ACC112 (cell line): ENCODE measurements around the gene B4GALT5.
"Not testable (repeated sequence)": the region's sequence is repeated elsewhere in the genome, so short reads cannot be mapped to it uniquely, and the experiment has no call there.

Experiments used
- H2AFZ ChIP-seq: fragments of 200-600 bp; sonication (generic); one replicate; pipeline ENCODE4 v1.6.0; 2017; ENCODE audit warnings: antibody characterized with exemption, low read length; ENCODE audit not compliant: unreplicated experiment
- H3K27ac ChIP-seq: fragments of 200-600 bp; sonication (generic); 2 replicates; pipeline ENCODE4 v1.5.1; 2014; ENCODE audit warnings: low read depth, mild to moderate bottlenecking, antibody characterized with exemption, low read length, moderate library complexity
- H3K27me3 ChIP-seq: fragments of 200-600 bp; sonication (generic); 2 replicates; pipeline ENCODE4 v1.6.1; 2014; ENCODE audit warnings: mild to moderate bottlenecking, antibody characterized with exemption, low read length, moderate library complexity, mixed read lengths; ENCODE audit not compliant: insufficient read depth
- H3K36me3 ChIP-seq: fragments of 200-600 bp; sonication (generic); 2 replicates; pipeline ENCODE4 v1.6.1; 2016; ENCODE audit warnings: mild to moderate bottlenecking, antibody characterized with exemption, low read length, moderate library complexity, mixed read lengths; ENCODE audit not compliant: insufficient read depth
- H3K4me1 ChIP-seq: fragments of 200-600 bp; sonication (generic); one replicate; pipeline ENCODE4 v1.6.1; 2016; ENCODE audit warnings: low read length, mixed read lengths; ENCODE audit not compliant: insufficient read depth, unreplicated experiment, control insufficient read depth
- H3K4me3 ChIP-seq: fragments of 200-600 bp; sonication (generic); 2 replicates; pipeline ENCODE4 v1.5.1; 2014; ENCODE audit warnings: mild to moderate bottlenecking, low read depth, low read length
- H3K79me2 ChIP-seq: fragments of 200-600 bp; sonication (generic); one replicate; pipeline ENCODE4 v1.6.0; 2016; ENCODE audit warnings: low read length; ENCODE audit not compliant: control insufficient read depth, unreplicated experiment, insufficient read depth

The B4GALT5 gene

DNA sequence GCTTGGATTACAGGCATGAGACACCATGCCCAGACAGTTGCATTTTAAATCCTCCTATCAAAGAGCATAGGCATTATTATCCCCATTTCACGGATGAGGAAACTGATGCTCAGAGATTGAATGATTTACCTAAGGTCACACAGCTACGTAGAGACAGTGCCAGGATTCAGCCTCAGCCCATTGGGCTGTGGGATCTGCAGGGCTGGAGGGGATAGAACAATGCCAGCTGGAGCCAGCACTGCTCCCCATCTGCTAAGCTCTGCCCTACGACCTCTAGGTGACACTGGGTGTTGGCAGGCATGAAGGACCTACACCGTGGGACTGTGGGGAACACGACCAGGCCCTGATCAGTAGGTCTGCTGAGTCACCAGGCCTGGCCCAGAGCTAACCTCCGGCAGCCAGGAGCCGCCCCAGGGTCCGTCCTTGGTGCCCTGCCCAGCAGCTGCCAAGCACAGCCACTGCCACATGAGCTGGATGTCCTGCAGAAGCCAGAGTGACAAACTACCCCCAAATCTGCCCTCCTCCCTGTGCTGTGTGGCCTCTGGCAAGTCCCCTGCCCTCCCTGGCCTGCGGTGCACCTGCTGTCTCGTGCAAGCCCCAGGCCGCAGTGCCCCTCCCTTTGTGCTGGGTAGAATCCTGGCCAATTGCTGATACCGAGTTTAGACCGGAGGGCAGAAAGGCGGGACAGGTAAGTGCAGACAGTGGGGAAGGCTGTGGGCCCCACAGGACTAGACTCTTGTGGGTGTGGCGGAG lies 98.1 kb downstream of the B4GALT5 start:
- Histone ChIP-seq H3K4me1 (no peaks in the 10 kb centered on the region), H3K27ac (no peak overlapping the region), H2AFZ (no peak overlapping the region), H3K79me2 (no peaks in the 10 kb centered on the region), H3K36me3 (no peaks in the 10 kb centered on the region), H3K4me3 (no peak overlapping the region), H3K27me3 (no peaks in the 10 kb centered on the region)

DNA sequence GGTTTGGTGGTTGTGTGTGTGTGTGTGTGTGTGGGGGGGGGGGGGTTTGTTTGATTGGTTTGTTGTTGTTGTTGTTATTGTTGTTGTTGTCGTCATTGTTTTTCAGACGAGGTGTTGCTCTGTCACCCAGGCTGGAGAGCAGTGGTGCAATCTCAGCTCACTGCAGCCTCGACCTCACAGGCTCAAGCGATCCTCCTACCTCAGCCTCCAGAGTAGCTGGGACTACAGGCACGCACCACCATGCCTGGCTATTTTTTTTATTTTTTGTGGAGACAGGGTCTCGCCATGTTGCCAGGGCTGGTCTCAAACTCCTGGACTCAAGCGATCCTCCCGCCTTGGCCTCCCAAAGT lies 98.7 kb downstream of the B4GALT5 start:
- not testable (repeated sequence) for H2AFZ ChIP-seq, H3K27ac ChIP-seq, H3K4me1 ChIP-seq, H3K79me2 ChIP-seq, H3K27me3 ChIP-seq, H3K4me3 ChIP-seq, H3K36me3 ChIP-seq

GRCh38 chr20:49614338-49615050 lies 99.2 kb downstream of the B4GALT5 start:
- Histone ChIP-seq H3K4me3 (no peak overlapping the region), H3K27ac (no peak overlapping the region)

DNA sequence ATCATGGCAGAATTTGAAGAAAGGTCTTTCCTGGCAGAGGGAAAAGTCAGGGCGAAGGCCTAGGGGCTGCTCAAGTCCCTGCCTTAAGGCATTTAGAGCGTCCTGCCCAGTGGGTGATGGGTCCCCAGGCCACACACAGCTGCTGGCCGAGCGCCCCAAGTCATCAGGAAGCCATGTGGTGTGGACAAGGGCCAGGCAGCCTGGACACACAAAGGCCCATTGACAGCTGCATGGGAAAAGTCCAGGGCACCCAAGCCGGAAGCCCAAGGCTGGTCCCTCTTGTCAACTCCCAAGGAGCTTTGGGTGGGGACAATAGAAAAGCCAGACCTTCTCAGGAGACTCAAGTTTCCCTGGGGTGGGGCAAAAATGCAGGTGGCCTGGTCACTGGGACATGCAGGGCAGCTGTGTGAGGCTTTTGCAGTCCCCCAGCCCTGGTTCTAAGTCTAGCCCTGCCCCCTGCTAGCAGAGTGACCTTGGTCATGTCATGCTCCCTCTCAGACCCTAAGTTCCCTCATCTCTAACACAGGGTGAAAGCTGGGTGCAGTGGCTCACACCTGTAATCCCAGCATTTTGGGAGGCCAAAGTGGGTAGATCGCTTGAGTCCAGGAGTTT lies 101.4 kb downstream of the B4GALT5 start:
- Histone ChIP-seq H3K79me2 (no peaks in the 10 kb centered on the region), H3K27me3 (no peaks in the 10 kb centered on the region), H3K4me1 (no peaks in the 10 kb centered on the region), H3K36me3 (no peaks in the 10 kb centered on the region), H3K4me3 (no peak overlapping the region), H3K27ac (no peak overlapping the region), H2AFZ (no peak overlapping the region)

More at GRCh38 chr20:49614338-49615050, 99.2 kb downstream of the B4GALT5 start:
- no peaks in the 10 kb centered on the region for H3K36me3 ChIP-seq
- no peak overlapping the region for H2AFZ ChIP-seq
- no peaks in the 10 kb centered on the region for H3K4me1 ChIP-seq
- no peaks in the 10 kb centered on the region for H3K27me3 ChIP-seq
- no peaks in the 10 kb centered on the region for H3K79me2 ChIP-seq

DNA sequence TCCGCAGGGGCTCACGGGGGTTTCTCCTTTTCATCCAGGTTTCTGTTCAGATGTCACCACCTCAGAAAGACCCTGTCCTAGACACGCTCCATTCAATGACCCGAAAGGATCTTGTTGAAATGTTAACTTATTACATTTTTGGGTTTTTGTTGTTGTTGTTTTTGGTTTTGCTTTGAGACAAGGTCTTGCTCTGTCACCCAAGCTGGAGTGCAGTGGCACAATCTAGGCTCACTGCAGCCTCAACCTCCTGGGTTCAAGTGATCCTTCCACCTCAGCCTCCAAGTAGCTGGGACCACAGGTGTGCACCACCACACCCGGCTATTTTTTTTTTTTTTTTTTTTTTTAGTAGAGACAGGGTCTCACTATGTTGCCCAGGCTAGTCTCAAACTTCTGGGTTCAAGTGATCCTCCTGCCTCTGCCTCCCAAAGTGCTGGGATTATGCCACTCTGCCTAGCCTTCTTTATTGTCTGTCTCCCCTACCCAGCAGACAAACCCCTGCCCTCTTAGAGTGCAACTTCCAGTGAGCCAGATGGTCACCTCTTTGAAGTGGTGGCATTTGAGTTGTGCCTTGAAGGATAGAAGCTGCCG lies 102.0 kb downstream of the B4GALT5 start:
- H3K36me3 ChIP-seq, H3K27ac ChIP-seq, H3K27me3 ChIP-seq, H3K79me2 ChIP-seq, H2AFZ ChIP-seq, H3K4me1 ChIP-seq: not testable (repeated sequence)
- peak overlapping the region; percentile 13; the same call in 1 of the 2 replicates for H3K4me3 ChIP-seq

DNA sequence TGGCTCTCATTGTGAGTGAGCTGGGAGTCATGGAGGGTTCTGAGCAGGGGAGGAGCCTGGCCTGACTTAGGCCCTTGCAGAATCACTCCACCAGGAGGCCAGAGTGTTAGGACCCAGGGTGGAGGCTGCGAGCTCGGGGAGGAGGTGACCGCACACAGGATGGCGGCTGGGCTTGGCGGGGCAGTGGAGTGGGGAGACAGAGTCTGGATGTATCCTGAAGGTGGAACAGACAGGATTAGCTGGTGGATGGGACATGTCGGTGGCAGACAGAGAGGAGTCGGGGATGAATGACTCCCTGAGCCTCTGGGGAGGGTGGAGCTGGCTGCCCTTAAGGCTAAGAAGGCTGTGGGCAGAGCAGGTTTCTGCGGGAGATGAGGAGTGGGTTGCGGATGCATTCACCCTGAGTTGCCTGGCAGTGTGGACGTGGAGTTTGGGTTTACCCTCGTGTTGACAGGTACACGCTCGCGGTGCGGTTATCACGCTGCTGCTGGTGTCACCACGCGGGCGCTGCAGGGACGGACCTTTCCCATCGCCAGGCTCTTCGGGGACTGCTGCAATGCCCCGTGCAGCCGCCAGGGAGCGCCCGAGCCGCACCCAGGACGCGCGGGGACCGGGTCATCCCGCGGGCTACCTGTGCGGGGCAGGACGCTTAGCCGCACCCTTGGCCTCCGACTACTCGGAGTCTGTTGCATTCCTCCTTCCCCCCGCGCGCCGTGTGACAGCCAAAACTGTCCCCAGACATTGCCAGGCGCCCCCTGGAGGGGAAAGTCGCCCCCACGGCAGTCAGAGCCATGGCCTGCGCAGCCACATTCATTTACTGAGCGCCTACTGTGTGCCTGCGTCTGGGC lies 102.8 kb downstream of the B4GALT5 start:
- Histone ChIP-seq H3K79me2 (no peaks in the 10 kb centered on the region), H3K27ac (no peak overlapping the region), H3K4me3 (peak overlapping the region; percentile 13), H2AFZ (no peak overlapping the region), H3K36me3 (no peaks in the 10 kb centered on the region), H3K27me3 (no peaks in the 10 kb centered on the region), H3K4me1 (no peaks in the 10 kb centered on the region)

DNA sequence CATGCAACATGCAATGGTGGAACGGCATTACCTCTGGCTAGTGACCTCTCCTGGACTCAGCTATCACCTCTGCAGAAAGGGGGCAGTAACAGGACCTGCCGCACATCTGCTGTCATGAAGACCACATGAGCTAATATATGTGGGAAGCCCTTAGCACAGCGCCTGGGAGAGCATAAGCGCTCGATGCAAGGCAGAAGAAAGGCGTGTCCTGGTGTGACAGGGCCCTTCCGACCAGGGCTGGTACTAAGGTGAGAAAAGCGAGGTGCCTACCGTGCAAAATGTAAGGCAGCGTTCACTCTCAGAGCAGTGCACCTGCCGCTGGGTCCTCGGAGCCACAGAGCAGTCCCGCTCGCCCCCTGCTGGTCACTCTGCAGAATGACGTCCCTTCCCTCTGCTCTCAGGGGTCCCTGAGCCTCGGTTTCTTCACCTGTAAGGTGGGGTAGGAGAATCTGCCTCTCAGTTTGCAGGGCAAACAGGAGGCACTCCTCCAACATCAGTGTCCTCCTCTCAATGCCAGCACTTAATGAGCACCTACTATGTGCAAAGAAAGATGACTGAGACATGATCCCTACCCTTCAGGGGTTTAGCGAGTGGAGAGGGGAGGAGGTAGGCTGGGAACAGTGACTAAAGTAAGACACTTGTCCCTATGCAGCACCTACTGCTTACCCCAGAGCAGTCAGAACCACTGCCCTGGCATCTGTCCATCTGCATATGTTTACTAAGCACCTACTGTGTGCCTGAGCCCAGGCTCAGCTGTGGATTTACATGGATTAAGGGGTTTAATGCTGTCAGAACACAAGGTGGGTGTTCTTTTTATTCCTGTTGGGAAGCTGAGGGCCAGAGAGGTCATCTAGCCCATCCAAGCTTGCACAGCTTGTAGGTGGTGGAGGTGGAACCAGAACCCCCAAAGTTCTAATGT lies 104.7 kb downstream of the B4GALT5 start:
- H3K4me3 ChIP-seq, result no peak overlapping the region
- no peaks in the 10 kb centered on the region for H3K36me3 ChIP-seq
- no peak overlapping the region for H3K27ac ChIP-seq
- H2AFZ ChIP-seq, result no peak overlapping the region
- H3K4me1 ChIP-seq, result peaks cover 11% of the 10 kb centered on the region
- H3K79me2 ChIP-seq, result no peaks in the 10 kb centered on the region
- no peaks in the 10 kb centered on the region for H3K27me3 ChIP-seq

DNA sequence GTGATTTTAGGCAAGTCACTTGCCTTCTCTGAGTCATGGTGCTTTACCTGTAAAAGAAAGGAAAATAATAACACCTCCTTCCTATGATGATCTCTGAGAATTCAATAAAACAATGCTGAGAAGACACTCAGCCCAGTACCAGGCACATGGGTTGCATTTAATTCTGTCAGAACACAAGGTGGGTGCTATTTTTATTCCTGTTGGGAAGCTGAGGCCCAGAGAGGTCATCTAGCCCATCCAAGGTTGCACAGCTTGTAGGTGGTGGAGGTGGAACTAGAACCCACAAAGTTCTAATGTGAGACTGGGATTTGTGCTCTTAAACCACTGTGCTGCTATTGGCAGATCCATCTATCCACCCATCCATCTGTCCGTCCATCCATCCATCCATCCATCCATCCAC lies 106.1 kb downstream of the B4GALT5 start:
- no peak overlapping the region for H2AFZ ChIP-seq
- no peak overlapping the region for H3K4me3 ChIP-seq
- no peaks in the 10 kb centered on the region for H3K27me3 ChIP-seq
- no peaks in the 10 kb centered on the region for H3K79me2 ChIP-seq
- peaks cover 11% of the 10 kb centered on the region for H3K4me1 ChIP-seq
- no peaks in the 10 kb centered on the region for H3K36me3 ChIP-seq
- no peak overlapping the region for H3K27ac ChIP-seq

- Histone ChIP-seq H3K4me3 (no peak overlapping the region), H3K4me1 (peaks cover 11% of the 10 kb centered on the region), H3K27me3 (no peaks in the 10 kb centered on the region), H3K27ac (no peak overlapping the region), H3K36me3 (no peaks in the 10 kb centered on the region), H2AFZ (no peak overlapping the region), H3K79me2 (no peaks in the 10 kb centered on the region)
Measured at GRCh38 chr20:49603209-49603627, 110.5 kb downstream of the B4GALT5 start.
